Measurements from ENCODE around the gene CTNNA3.

CTNNA3 gene

GRCh38 chr10:66788178-66788987 is 907.6 kb downstream of the CTNNA3 start:
- H3K4me3 ChIP-seq (ENCODE audit: low read length), result no peak overlapping the region
- DNase-seq (ENCODE audit: low read depth), result no peak
- TF ChIP-seq, protein P1, sequence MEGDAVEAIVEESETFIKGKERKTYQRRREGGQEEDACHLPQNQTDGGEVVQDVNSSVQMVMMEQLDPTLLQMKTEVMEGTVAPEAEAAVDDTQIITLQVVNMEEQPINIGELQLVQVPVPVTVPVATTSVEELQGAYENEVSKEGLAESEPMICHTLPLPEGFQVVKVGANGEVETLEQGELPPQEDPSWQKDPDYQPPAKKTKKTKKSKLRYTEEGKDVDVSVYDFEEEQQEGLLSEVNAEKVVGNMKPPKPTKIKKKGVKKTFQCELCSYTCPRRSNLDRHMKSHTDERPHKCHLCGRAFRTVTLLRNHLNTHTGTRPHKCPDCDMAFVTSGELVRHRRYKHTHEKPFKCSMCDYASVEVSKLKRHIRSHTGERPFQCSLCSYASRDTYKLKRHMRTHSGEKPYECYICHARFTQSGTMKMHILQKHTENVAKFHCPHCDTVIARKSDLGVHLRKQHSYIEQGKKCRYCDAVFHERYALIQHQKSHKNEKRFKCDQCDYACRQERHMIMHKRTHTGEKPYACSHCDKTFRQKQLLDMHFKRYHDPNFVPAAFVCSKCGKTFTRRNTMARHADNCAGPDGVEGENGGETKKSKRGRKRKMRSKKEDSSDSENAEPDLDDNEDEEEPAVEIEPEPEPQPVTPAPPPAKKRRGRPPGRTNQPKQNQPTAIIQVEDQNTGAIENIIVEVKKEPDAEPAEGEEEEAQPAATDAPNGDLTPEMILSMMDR (IDR thresholded peaks at IDR 0.05; ENCODE audit: insufficient read depth, low read depth, low read length, missing control alignments), result no peak

- TF ChIP-seq, protein P1 (IDR thresholded peaks at IDR 0.05; ENCODE audit: insufficient read depth, low read depth, low read length, missing control alignments), result no peak
- no peak for DNase-seq (ENCODE audit: low read depth)
- no peak overlapping the region for H3K4me3 ChIP-seq (ENCODE audit: low read length)
These were observed 909.3 kb downstream of the CTNNA3 start for GRCh38 chr10:66786709-66787108.

DNA sequence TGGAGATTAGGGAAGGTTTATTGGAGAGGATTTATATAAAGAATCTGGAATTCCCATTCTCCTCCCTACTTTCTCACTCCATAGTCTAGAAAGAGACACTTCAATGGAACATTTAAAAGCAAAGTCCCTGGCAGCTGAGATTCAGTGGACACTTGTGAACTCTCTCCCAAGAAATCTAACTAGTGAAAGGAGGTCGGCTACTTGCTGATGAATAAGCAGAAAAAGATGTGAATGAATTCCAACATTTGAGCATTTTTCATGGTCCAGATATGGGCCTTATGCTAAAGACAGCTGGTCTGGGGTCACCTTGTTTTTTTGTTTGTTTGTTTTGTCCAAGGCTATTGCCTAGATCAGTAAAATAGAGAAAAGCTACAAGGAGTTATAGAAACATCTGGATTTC is 911.2 kb downstream of the CTNNA3 start:
- no peak for DNase-seq (ENCODE audit: low read depth)
- TF ChIP-seq, protein P1 (IDR thresholded peaks at IDR 0.05; ENCODE audit: insufficient read depth, low read depth, low read length, missing control alignments), result no peak
- H3K4me3 ChIP-seq (ENCODE audit: low read length), result no peak overlapping the region

DNA sequence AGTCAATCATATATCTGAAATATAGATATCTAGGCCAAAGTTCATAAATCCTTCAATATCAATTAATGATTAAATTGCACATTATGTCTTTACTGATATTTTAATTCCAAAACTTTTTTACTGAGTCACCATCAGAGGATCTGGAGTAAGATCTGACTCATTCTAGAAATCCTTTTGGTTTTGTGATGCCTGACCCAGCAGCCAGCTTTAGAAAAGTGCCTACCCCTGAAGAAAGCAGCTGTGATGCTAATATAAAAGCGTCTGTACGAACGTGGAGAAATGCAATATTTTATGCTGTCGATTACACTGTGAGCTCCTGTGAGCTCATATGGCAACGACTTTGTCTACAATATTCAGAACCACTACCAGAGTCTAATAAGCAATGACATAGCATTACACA is 912.7 kb downstream of the CTNNA3 start:
- no peak overlapping the region for H3K4me3 ChIP-seq (ENCODE audit: low read length)
- TF ChIP-seq, protein P1 (IDR thresholded peaks at IDR 0.05; ENCODE audit: insufficient read depth, low read depth, low read length, missing control alignments), result no peak
- peak; percentile 2 for DNase-seq (ENCODE audit: low read depth)

GRCh38 chr10:66782776-66783175 is 913.2 kb downstream of the CTNNA3 start:
- DNase-seq (ENCODE audit: low read depth), result no peak
- no peak overlapping the region for H3K4me3 ChIP-seq (ENCODE audit: low read length)
- TF ChIP-seq, protein P1 (IDR thresholded peaks at IDR 0.05; ENCODE audit: insufficient read depth, low read depth, low read length, missing control alignments), result no peak

GRCh38 chr10:66782144-66782543 is 913.9 kb downstream of the CTNNA3 start:
- TF ChIP-seq, protein P1 (IDR thresholded peaks at IDR 0.05; ENCODE audit: insufficient read depth, low read depth, low read length, missing control alignments), result no peak

DNA sequence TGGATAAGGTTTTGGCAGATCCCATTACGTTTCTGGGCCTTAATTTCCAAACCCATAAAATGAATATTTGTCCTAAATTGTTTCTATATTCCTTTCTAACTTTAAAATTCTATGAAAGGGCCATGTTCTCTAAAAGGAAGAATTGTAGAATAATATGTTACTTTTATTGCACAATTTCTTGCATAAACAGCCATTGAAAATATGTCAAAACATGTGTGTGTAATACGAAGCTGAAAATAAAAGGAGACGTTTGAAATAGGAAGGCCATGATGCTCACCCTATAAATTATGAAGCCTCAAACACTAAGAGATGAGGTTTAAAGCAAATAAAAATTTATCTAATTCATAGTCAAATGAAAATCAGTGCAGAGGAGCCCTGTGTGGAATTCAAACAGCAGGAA is 915.2 kb downstream of the CTNNA3 start:
- TF ChIP-seq, protein P1 (IDR thresholded peaks at IDR 0.05; ENCODE audit: insufficient read depth, low read depth, low read length, missing control alignments), result no peak
- no peak for DNase-seq (ENCODE audit: low read depth)
- H3K4me3 ChIP-seq (ENCODE audit: low read length), result no peak overlapping the region

More at GRCh38 chr10:66782144-66782543, 913.9 kb downstream of the CTNNA3 start:
- no peak for DNase-seq (ENCODE audit: low read depth)
- H3K4me3 ChIP-seq (ENCODE audit: low read length), result no peak overlapping the region

Measured in epithelial cell of esophagus (primary cell).